Neuronal stem cell (in vitro differentiated cells): ENCODE measurements around the gene BIN1.
A peak's percentile ranks its signal among the peaks of the same experiment; 100 is the strongest.

Experiments used
- DNase-seq: peaks from one replicate; pipeline ENCODE4 v3.0.0-alpha.2; 2013; ENCODE audit warnings: low spot score
- H2AFZ ChIP-seq: one replicate; pipeline ENCODE4 v1.6.1; 2013; ENCODE audit warnings: mild to moderate bottlenecking, low read length, inconsistent platforms
- H2AK5ac ChIP-seq: 2 replicates; pipeline ENCODE4 v1.6.1; 2013; ENCODE audit warnings: low read depth, mild to moderate bottlenecking, inconsistent platforms, low read length, moderate library complexity, mixed read lengths
- H2BK120ac ChIP-seq: 2 replicates; pipeline ENCODE4 v1.6.1; 2013; ENCODE audit warnings: low read depth, mild to moderate bottlenecking, inconsistent platforms, low read length, moderate library complexity, mixed read lengths
- H2BK12ac ChIP-seq: one replicate; pipeline ENCODE4 v1.6.1; 2013; ENCODE audit warnings: low read length, inconsistent platforms
- H2BK15ac ChIP-seq: 2 replicates; pipeline ENCODE4 v1.6.1; 2013; ENCODE audit warnings: mild to moderate bottlenecking, low read length, inconsistent platforms, mixed read lengths
- H2BK5ac ChIP-seq: one replicate; pipeline ENCODE4 v1.6.1; 2013; ENCODE audit warnings: inconsistent platforms, mild to moderate bottlenecking, low read length, moderate library complexity
- H3K14ac ChIP-seq: one replicate; pipeline ENCODE4 v1.6.1; 2013; ENCODE audit warnings: low read length, inconsistent platforms
- H3K18ac ChIP-seq: 2 replicates; pipeline ENCODE4 v1.6.1; 2013; ENCODE audit warnings: low read length, inconsistent platforms
- H3K23ac ChIP-seq: 2 replicates; pipeline ENCODE4 v1.6.1; 2013; ENCODE audit warnings: low read depth, mild to moderate bottlenecking, mixed read lengths, low read length, inconsistent platforms; ENCODE audit not compliant: poor library complexity
- H3K27ac ChIP-seq: replicated peaks from 3 replicates; pipeline ENCODE4 v1.5.1; 2013; ENCODE audit warnings: low read length, inconsistent platforms
- H3K27me3 ChIP-seq, 3 experiments: 2 replicates each; pipeline ENCODE4 v1.6.1; 2013; ENCODE audit warnings: low read length in 3 of 3, mild to moderate bottlenecking in 2 of 3, inconsistent platforms in 1 of 3, low read depth in 1 of 3, mixed read lengths in 1 of 3, moderate library complexity in 1 of 3; ENCODE audit not compliant: control insufficient read depth in 3 of 3, insufficient read depth in 3 of 3
- H3K36me3 ChIP-seq, 2 donors: replicated peaks in 1 of 2; 2 replicates each; pipeline ENCODE4 v1.6.1; 2013; ENCODE audit warnings: low read length in 2 of 2; ENCODE audit not compliant: control insufficient read depth in 2 of 2, insufficient read depth in 2 of 2
- H3K4ac ChIP-seq: 2 replicates; pipeline ENCODE4 v1.6.1; 2013; ENCODE audit warnings: inconsistent platforms, mild to moderate bottlenecking, low read length, moderate library complexity
- H3K4me1 ChIP-seq, 2 donors: 1 replicate in 1 of 2; 2 replicates in 1 of 2; pipeline ENCODE4 v1.6.1; 2013; ENCODE audit warnings: low read length in 2 of 2, low read depth in 1 of 2; ENCODE audit not compliant: control insufficient read depth in 2 of 2, insufficient read depth in 1 of 2
- H3K4me2 ChIP-seq: one replicate; pipeline ENCODE4 v1.6.1; 2013; ENCODE audit warnings: mild to moderate bottlenecking, low read length, inconsistent platforms; ENCODE audit not compliant: insufficient read depth, poor library complexity, severe bottlenecking
- H3K4me3 ChIP-seq, 2 donors: 2 replicates each; pipeline ENCODE4 v1.5.1; 2013; ENCODE audit warnings: low read length in 2 of 2, mild to moderate bottlenecking in 2 of 2, inconsistent platforms in 1 of 2, moderate library complexity in 1 of 2
- H3K79me1 ChIP-seq: one replicate; pipeline ENCODE4 v1.6.1; 2013; ENCODE audit warnings: low read depth, mild to moderate bottlenecking, inconsistent platforms, low read length, moderate library complexity
- H3K9ac ChIP-seq: one replicate; pipeline ENCODE4 v1.6.1; 2013; ENCODE audit warnings: mild to moderate bottlenecking, low read depth, low read length, inconsistent platforms; ENCODE audit not compliant: poor library complexity
- H3K9me3 ChIP-seq, 2 donors: replicated peaks in 1 of 2; 2 replicates each; pipeline versions ENCODE3 to v1.6.1; 2013; ENCODE audit warnings: low read length in 2 of 2, mild to moderate bottlenecking in 2 of 2, inconsistent platforms in 1 of 2, low read depth in 1 of 2, mixed read lengths in 1 of 2, moderate library complexity in 1 of 2; ENCODE audit not compliant: control insufficient read depth in 2 of 2, insufficient read depth in 1 of 2
- H4K8ac ChIP-seq: one replicate; pipeline ENCODE4 v1.6.1; 2013; ENCODE audit warnings: low read depth, mild to moderate bottlenecking, inconsistent platforms, low read length, moderate library complexity
- H4K91ac ChIP-seq: one replicate; pipeline ENCODE4 v1.6.1; 2013; ENCODE audit warnings: low read length, low read depth, mild to moderate bottlenecking, inconsistent platforms; ENCODE audit not compliant: poor library complexity
- WGBS, 2 donors: extraction: QIAGEN DNeasy Blood & Tissue Kit; methylation state at CpG; one replicate each; pipeline ENCODE4 v1.1.7; 2013; ENCODE audit warnings: missing lambda C conversion rate in 2 of 2, mixed read lengths in 1 of 2; ENCODE audit not compliant: insufficient read length in 2 of 2, insufficient replicate concordance in 1 of 2; ENCODE audit errors: extremely low coverage in 2 of 2; 5-methylcytosine and 5-hydroxymethylcytosine counted together

BIN1 gene

GRCh38 chr2:127052057-127052770 lies 54.7 kb downstream of the BIN1 start:
- no peak overlapping the region for H2BK5ac ChIP-seq
- H3K9me3 ChIP-seq: peaks cover 0 to 4% of the 10 kb centered on the region in 2 donors
- no peak overlapping the region for H3K14ac ChIP-seq
- H3K23ac ChIP-seq: no peak overlapping the region
- H2BK15ac ChIP-seq: no peak overlapping the region
- no peak overlapping the region for H3K4me3 ChIP-seq
- H3K79me1 ChIP-seq: peaks cover 2% of the 10 kb centered on the region
- peak overlapping the region; percentile 48 for H3K18ac ChIP-seq
- H4K91ac ChIP-seq: no peak overlapping the region
- no peaks in the 10 kb centered on the region for H3K27me3 ChIP-seq
- H3K27ac ChIP-seq: no peak overlapping the region
- H2BK12ac ChIP-seq: no peak overlapping the region
- no CpG with 5 or more reads among the region's 24 CpGs for WGBS, 2 donors
- DNase-seq: no peak
- H4K8ac ChIP-seq: no peak overlapping the region
- H3K4me2 ChIP-seq: no peak overlapping the region
- H3K4me1 ChIP-seq: peaks cover 0 to 4% of the 10 kb centered on the region in 2 donors
- peaks cover 0 to 12% of the 10 kb centered on the region in 2 donors for H3K36me3 ChIP-seq
- no peak overlapping the region for H2BK120ac ChIP-seq
- no peak overlapping the region for H2AFZ ChIP-seq
- no peak overlapping the region for H2AK5ac ChIP-seq
- no peak overlapping the region for H3K9ac ChIP-seq
- no peak overlapping the region for H3K4ac ChIP-seq

DNA sequence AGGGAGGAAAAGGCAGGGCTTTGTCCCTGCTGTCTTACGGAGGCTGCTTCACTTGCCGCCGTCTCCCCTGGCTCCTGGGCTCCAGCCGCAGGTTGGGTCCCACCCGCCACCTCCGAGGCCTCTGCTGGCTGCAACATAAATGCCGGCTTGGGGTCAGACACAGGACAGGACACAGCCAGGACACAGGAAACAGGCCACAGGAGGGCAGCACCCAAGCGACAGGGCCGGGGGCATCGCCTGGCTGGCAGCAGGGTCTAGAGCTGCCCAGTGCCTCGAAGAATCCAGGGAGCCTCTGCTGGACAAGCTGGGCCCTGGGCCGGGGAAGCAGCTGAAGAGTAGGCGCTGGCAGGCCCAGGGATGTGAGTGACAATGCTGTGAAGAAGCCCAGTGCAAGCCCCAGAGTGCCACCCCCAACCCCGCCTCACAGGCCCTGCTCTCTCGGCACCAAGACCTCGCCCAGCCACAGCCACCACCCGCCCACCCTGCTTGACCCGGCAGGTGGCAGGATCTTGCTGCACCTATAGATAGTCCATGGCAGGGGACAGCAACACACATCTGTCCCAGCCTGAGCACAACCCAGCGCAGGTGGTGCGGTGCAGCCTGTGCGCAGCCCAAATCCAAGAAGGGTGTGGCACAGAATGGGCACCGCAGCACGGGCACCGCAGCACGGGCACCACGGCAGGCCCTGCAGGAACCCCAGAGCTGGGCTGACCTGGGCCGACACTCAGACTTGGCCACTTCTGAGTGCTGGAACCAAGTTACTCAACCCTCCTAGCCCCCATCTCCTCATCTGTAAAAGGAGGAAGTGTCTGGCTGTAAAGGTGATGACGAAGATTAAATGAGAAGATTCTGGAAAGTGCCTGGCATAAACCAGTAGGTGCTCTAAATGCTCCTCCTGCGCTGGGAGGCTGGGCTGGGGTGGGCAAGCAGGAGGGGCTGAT lies 55.6 kb downstream of the BIN1 start:
- Histone ChIP-seq H3K27me3 (no peaks in the 10 kb centered on the region), H3K9me3 (peaks cover 0 to 1% of the 10 kb centered on the region in 2 donors), H2AFZ (no peak overlapping the region)

GRCh38 chr2:127050803-127051115 lies 56.2 kb downstream of the BIN1 start:
- Histone ChIP-seq H3K4me1 (peaks cover 0 to 4% of the 10 kb centered on the region in 2 donors), H3K9ac (peak overlapping the region; percentile 21), H2AK5ac (peak overlapping the region; percentile 86), H3K14ac (no peak overlapping the region), H2AFZ (no peak overlapping the region), H3K23ac (peak overlapping the region; percentile 8), H4K91ac (no peak overlapping the region), H3K27ac (no peak overlapping the region), H3K36me3 (peaks cover 0 to 5% of the 10 kb centered on the region in 2 donors), H3K4me3 (no peak overlapping the region), H2BK120ac (no peak overlapping the region), H4K8ac (no peak overlapping the region), H3K4me2 (no peak overlapping the region), H2BK12ac (no peak overlapping the region), H3K9me3 (no peaks in the 10 kb centered on the region), H3K27me3 (no peaks in the 10 kb centered on the region), H2BK5ac (peak overlapping the region; percentile 88), H3K4ac (no peak overlapping the region), H3K18ac (peak overlapping the region; percentile 93), H3K79me1 (no peaks in the 10 kb centered on the region), H2BK15ac (peak overlapping the region; percentile 87)
- no CpG with 5 or more reads among the region's 14 CpGs for WGBS, 2 donors
- DNase-seq: no peak

More for the DNA sequence above, 55.6 kb downstream of the BIN1 start:
- Histone ChIP-seq H4K8ac (no peak overlapping the region), H2BK5ac (peak overlapping the region; percentile 88), H3K79me1 (no peaks in the 10 kb centered on the region), H2BK15ac (peak overlapping the region; percentile 43), H4K91ac (no peak overlapping the region), H2AK5ac (peak overlapping the region; percentile 86), H3K4me3 (no peak overlapping the region), H3K36me3 (peaks cover 0 to 6% of the 10 kb centered on the region in 2 donors), H3K23ac (no peak overlapping the region), H3K14ac (peak overlapping the region; percentile 38), H3K27ac (no peak overlapping the region), H3K9ac (peak overlapping the region; percentile 21), H3K4me2 (no peak overlapping the region), H3K4ac (no peak overlapping the region), H2BK12ac (no peak overlapping the region), H3K18ac (no peak overlapping the region), H2BK120ac (no peak overlapping the region), H3K4me1 (peaks cover 0 to 4% of the 10 kb centered on the region in 2 donors)
- WGBS, 2 donors: no CpG with 5 or more reads among the region's 29 CpGs
- no peak for DNase-seq
